GM18520 (cell line): Measurements from ENCODE around the gene TGFBR1.

Experiments
- ATAC-seq: cut with Tn5 transposase; IDR thresholded peaks from one replicate; pipeline ENCODE4 v1.9.1; 2021; ENCODE audit not compliant: unreplicated experiment

The TGFBR1 gene

GRCh38 chr9:99166149-99166548 is 61.2 kb downstream of the TGFBR1 start:
- no peak for ATAC-seq

GRCh38 chr9:99167119-99167518 is 62.2 kb downstream of the TGFBR1 start:
- ATAC-seq: no peak

- no peak for ATAC-seq
Observed at GRCh38 chr9:99167694-99168093, 62.8 kb downstream of the TGFBR1 start.

GRCh38 chr9:99169086-99169485 is 64.2 kb downstream of the TGFBR1 start:
- ATAC-seq: no peak

- no peak for ATAC-seq
Observed at GRCh38 chr9:99169982-99170761, 65.3 kb downstream of the TGFBR1 start.

DNA sequence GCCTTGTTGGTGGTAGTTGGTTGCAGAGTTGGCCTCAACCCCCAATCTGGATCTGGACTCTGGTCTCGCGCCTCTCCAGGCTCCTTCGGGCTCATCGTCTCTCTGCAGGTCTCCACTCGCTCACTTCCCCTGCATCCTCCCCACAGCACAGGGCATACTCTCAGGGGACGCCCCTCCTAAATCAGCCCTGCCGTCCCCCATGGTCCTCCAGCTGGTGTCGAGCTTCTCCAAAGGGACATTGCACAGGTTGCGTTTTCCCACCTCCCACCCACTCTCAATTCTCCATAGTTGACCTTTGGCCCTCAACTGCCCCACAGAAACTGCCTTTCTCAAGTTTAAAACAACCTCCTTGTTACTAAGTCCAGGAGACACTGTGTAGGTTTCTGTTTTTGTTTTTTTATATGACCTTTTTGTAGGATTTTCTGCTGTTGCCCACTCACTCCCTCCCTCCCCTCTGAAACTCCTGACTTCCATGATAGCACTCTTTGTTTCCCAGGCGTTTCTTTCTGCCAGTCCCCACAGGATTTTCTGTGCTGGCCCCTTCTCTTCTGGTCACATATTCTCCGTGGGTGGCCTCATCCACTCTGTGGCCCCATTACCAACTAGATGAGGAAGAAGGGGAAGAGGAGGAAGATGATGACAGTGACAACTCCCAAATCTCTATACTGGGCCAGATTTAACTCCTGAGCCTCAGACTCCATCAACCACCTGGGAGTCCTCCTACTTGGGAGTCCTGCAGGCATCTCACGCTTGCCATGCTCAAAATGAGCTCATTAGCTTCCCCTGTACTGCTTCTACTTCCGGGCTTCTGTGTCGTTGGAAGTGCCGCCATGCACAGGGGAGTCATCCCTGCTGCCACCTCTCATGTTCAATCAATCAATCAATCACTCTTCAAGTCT is 66.6 kb downstream of the TGFBR1 start:
- ATAC-seq: no peak

DNA sequence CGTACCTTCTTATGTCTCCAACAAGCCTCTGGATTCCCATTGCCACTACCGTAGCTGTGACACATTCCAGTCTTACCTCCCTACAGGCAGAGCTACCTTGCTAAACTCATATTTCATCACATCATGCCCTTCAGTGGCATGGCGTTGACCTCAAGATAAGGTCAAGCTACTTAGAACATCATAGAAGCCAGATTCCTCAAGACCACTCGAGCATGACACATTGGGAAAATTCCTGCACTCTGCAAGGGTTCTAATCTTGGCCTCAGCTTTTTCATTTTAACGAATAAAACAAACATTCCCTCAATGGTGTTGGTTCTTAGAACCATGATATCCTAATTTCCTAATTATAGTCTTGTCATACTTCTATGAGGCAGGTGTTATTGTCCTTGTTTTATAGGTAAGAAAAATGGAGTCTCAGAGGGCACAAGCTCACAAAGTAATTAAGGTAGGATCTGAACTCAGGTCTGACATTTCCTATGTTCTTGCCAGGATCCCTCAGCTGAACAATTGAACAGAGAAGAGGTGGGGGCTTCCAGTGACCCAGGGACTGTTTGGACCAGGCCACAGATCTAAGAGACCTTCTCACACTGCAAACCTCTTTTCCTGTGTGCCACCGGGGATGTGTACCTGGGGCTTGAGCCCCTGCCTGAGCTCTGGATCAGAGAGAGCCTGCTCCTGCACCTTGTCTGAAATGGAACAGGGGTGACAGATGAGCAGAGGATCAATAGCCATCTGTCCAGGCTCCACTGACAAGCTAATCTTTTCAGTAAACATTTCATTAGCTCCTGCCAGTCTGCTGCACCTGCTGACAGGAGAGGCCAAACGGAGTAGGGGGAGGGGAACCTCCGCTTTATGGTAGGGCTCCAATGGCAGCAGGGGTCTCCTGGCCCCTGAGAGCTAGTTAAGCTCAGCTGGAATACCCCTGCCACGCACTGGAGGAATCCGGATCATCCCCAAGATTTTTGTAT is 67.5 kb downstream of the TGFBR1 start:
- no peak for ATAC-seq

GRCh38 chr9:99173570-99174504 is 68.9 kb downstream of the TGFBR1 start:
- peak; percentile 74 for ATAC-seq

DNA sequence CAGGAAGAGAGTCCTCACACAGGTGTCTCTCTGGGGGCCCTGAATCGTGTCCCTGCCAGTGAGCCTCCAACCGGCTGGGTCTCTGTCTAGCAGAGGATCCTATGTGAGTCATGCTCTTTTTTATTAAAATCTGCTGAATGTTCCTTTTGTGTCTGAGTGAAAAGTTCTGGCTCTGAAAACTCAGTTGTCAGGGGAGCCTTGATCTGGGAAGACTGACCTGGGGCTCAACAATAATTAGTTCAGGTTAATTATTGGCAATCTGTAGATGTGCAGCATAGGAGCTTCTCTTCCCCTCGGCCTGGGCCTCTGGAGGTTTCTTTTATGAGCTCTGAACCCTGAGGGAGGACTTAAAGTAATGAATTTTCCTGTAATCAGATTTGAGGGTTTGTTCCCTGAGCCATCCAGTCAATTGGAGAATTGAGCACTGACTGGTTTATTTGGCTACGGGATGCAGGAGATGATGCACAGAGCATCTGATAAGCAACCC is 71.7 kb downstream of the TGFBR1 start:
- ATAC-seq: no peak

DNA sequence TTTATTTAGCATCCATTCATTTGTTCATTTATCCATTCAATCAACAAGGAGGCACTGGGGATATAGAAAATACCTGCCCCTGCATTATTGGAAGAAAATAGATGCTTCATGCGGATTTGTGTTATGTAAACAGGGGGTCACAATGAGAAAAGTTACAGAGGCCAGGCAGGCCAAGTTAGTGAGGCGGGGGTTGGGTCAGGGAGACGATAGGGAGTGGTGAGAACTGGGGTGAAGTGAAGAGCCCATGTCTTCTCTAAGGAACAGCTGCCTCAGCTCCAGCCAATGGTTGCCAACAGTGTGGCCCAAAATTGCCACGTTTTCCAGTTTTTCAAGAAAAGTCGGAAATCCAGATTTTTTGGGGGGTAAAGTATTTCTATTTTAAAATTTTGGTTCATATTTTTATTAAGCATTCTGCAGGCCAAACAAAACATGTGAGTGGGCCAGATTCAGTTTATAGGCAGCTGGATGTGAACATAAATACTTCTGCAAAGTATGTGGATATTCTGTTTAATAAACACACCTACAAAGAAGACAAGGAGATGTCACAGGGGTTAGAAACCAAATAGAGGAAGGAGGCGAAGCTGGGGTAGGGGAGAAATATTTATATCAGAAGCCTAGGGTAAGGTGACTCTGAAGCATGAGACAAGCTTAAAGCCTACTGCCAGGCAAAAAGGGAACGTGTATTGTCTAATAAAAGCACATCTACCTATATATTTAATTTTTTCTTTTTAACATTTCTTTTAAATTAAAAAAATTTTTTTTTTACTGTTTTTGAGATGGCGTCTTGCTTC is 72.9 kb downstream of the TGFBR1 start:
- no peak for ATAC-seq

DNA sequence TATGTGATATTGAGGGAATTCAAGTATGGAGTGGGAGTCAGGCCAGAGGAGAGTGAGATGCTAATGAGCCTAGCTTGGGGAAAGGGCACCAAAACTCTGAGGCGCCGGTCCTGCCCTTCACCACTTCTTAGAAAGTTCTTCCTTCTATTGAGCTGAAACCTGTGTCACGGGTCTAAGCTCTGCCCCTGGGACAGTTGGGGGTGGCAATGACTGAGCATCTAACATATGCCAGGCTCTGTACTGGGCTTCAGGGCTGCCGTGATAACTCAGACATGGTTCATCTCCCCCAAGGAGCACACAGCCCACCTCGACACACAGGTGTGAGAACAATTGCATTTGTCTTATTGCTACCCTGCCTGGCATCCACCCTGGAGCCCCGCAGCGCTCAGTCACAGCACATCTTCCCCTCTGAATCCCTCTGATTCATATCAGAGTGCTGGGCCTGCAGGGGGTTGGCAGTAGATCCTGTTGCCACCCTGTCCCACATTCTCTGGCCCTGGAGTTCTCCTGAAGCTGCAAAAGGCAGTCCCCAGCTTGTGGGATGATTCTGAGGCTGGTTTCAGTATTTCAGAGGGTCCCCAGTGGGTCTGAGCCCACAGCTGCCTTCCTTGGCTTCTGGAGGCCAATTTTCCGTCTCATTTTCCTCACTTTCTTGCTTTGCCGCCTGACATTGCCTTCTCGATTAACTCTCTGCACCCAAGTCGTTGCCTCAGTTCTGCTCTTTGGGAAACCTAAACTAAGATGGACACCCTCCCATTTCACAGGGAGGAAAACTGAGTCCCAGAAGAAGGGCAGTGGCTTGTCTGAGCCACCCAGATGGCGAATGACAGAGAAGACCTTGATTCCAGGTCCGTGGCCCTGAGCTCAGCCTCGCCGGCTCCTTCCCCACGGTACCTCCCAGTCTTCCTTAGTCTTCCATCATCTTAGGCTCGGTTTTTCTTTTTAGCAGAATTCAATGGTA is 74.3 kb downstream of the TGFBR1 start:
- no peak for ATAC-seq

- peak; percentile 44 for ATAC-seq
Observed at GRCh38 chr9:99180199-99180598, 75.3 kb downstream of the TGFBR1 start.

GRCh38 chr9:99180662-99181061 is 75.7 kb downstream of the TGFBR1 start:
- ATAC-seq: no peak

- no peak for ATAC-seq
Observed at GRCh38 chr9:99181206-99181605, 76.3 kb downstream of the TGFBR1 start.

DNA sequence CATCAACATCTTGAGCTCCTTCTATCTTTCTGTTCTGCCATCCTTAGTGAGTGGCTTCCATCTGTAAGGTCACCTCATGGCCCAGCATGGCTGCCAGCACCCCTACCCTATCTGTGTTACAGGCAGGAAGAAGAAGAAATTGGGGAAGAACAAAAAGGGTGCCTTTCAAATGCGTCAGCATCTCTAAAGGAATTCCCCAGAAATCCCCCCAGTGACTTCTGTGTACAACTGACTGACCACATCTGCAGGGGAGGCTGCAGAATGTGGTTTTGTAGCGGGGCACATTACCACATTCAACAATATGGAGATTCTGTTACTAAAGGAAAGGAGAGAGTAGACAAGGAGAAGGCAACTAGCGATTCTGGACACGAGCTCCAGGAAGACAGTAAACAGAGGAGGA is 76.7 kb downstream of the TGFBR1 start:
- peak; percentile 49 for ATAC-seq

GRCh38 chr9:99182356-99182755 is 77.4 kb downstream of the TGFBR1 start:
- no peak for ATAC-seq

DNA sequence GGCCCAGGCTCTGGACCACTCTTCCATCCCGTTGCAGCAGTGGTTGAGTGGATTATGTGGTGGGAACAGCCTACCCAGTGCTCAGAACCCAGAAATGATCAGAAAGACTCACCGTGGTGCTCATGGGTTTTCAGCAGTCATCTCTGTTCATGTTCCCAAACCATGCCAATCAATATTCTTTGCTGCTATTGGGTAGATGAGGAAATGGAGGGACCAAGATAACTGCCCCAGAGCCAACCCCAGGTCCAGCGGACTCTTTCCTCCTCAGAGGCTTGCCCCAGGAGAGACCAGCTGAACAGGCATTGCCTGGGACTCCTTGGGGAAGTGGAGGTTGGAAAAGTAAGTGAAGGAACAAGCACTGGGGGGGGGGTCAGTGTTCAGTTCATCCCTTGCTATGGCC is 78.7 kb downstream of the TGFBR1 start:
- no peak for ATAC-seq

DNA sequence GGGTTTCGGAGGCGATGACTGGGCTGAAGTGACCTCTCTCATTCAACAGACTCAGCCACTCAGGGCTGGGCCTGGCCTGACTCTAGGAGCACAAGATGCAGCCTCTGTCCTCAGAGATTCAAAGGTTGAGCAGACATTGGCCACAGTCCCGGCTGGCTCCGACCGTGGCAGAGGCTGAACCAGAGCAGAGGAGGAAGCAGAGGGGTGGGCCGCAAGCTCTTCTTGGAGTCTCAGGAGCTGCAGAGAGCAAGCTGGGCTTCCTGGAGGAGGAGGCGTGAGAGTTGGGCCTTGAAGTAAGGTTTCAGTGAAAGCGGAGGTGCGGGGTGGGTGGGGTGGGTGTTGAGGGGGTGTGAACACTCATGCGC is 79.2 kb downstream of the TGFBR1 start:
- no peak for ATAC-seq
